DMS114 treated with DMSO at 0.1 percent for 48 hours (cell line): ENCODE data around the gene TBC1D12.

ENCODE experiments used
- DNase-seq: peaks from one replicate; lab custom pipeline; 2025; ENCODE audit not compliant: unreplicated experiment; lab: John Stamatoyannopoulos, UW

The TBC1D12 gene

GRCh38 chr10:94405406-94405805, 3.1 kb downstream of the TBC1D12 start:
- DNase-seq: no peak

DNA sequence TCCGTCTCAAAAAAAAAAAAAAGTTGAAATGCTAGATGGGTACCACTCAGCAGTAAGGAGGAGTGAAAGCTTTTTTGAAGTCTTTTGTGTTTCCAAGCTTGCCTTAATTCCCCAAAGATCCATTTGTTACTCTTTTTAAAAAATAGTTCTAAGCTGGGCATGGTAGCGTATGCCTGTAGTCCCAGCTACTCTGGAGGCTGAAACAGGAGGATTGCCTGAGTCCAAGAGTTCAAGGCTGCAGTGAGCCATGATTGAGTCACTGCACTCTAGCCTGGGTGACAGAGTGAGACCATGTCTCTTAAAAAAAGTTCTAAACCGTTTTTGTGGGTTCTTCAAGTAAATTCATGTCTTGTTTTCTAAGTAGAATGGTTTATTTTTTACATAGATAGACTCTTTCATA, 5.3 kb downstream of the TBC1D12 start:
- DNase-seq: no peak

DNA sequence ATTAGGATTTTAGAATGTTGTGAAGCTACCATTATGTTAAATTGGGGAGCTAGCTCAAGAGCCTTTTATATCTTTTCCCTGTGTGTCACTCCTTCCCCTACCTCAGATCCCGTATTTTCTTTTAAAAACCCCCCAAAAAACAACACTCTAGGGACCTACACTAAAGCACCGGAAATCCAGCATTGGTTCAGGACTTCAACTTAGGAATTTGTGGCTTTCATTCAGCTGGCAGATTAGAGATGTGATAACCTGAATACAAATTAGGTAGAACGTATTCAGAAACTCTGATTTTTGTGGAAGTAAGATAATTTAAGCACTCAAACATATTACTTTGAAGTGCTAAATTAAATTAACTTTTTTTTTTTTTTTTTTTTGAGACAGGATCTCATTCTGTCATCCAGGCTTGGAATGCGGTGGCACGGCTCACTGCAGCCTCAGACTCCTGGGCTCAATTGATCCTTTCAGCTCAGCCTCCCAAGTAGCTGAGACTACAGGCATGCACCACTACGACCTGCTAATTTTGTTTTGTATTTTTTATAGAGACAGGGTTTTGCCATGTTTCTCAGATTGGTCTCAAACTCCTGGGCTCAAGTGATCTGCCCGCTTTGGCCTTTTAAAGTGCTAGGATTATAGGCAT, 6.8 kb downstream of the TBC1D12 start:
- no peak for DNase-seq

DNA sequence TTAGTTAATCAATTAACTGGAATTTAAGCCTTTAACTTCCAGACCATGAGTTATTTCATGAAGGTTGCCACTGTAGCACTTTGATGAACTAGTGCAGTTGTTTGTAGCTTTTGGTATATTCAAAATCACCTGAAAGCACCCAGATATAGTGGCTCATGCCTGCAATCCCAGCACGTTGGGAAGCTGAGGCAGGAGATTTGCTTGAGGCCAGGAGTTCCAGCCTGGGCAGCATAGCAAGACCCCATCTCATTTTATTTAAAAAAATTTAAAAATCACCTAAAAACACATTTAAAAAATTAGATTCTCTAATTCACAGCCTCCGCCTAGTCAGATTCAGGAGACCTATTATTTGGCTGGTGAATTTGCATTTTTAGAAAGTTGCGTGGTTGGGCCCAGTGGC, 9.0 kb downstream of the TBC1D12 start:
- DNase-seq: no peak

GRCh38 chr10:94412449-94412848, 10.1 kb downstream of the TBC1D12 start:
- no peak for DNase-seq

DNA sequence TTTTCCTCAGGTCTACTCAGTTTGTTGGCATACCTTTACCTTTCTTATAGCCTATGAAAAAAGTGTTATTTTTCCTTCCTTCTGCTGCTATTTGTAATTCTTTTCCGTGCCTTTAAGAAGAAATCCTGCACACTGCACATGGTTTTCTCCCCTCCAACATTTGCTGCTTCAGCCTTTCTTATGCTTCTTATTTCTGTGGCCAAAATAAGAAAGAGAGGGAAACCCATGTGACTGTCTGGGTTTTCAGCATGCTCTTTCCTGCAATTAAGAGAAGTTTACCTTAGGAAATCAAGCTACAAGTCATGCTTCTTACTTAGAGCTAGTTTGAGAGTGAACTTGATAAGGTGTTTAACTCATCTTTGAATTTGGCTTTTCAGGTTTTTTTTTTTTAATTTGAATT, 11.0 kb downstream of the TBC1D12 start:
- DNase-seq: no peak

GRCh38 chr10:94416896-94417295, 14.6 kb downstream of the TBC1D12 start:
- DNase-seq: no peak

DNA sequence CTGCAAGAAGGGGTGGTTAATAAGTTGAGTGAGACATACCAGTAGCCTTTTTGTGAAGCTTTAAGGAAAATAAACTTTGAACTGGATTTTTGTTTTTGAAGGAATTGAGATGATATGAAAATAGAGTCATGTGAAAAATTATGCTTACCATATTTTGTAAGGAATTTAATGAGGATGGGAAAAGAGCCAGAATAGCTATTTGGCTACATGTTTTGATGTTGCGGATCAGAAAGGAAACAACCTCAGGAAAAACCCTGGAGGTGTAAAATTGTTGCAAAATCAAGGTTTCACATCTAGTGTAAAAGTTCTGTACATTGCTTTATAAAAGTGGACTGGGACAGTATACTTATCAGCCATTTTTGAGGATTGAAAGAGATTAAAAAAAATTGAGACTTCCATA, 15.0 kb downstream of the TBC1D12 start:
- DNase-seq: no peak

DNA sequence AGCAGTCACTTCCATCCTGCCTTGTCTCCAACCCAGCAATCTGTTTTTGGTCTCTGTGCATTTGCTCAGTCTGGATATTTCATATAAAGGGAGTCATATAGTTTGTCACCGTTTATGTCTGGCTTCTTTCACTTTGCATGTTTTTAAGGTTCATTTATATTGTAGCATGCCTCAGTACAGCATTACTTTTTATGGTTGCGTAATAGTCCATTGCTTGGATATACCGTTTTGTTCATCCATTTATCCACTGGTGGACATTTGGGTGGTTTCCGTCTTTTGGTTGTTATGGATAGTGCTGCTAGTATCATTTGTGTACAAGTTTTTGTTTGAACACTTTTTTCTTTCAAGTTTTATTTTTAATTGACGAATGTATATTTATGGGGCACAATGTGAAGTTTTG, 18.2 kb downstream of the TBC1D12 start:
- DNase-seq: no peak

- no peak for DNase-seq
Measured at GRCh38 chr10:94420998-94421528, 18.7 kb downstream of the TBC1D12 start.

GRCh38 chr10:94423627-94424026, 21.3 kb downstream of the TBC1D12 start:
- DNase-seq: no peak

- DNase-seq: no peak
Measured at GRCh38 chr10:94424714-94425337, 22.5 kb downstream of the TBC1D12 start.

DNA sequence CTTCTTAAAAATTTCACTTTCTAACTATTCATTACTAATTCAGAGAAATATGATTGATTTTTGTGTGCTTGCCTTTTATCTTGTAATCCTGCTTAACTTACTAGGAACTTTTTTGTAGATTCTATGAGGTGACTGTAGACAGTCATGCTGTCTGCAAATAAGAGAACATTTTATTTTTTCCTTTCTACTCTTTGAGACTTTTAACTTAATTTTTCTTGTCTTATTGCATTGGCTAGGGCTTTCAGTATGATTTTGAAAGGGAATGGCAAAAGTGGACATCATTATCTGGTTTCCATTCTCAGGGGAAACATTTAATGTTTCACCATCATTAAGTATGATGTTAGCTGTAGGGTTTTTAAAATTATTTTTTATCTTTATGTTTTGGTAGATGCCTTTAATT, 23.6 kb downstream of the TBC1D12 start:
- no peak for DNase-seq

GRCh38 chr10:94427166-94427565, 24.8 kb downstream of the TBC1D12 start:
- no peak for DNase-seq

DNA sequence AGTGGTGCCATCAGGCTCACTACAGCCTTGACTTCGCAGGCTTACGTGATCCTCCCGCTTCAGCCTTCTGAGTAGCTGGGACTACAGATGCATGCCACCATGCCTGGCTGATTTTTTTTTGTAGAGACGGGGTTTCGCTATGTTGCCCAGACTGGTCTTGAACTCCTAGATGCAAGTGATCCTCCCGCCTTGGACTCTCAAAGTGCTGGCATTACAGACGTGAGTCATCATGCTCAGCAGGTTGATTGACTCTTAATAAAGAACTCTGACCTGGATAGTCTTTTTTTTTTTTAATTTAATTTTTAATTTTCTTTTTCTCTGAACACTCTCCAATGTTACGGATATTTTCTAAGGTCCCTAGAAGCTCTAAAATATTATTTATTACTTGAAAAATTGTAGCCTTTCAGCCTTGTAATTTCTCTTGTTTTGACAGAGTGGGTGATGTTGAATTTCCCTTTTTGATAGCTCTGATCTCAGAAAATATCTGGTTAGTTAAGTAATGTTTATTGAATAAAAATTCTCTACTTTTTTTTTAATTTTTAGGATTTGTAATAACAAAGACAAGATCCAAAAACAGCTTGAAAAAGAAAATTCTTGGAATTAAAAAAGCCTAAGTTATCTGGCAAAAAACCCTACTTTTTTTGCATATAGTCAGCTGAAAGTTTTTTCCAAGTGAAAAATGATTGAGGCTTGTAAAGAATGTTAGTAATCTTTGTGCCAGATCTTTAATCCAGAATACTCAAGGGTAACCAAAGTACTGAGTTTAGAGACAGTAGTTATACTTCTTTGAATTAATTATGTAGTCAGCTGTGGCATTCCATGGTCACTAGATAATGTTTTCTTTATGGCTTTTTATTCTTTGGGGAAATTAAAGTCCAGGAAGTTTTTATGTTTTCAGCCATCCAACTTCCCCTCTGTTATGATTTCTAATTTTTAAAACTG, 26.7 kb downstream of the TBC1D12 start:
- DNase-seq: no peak

DNA sequence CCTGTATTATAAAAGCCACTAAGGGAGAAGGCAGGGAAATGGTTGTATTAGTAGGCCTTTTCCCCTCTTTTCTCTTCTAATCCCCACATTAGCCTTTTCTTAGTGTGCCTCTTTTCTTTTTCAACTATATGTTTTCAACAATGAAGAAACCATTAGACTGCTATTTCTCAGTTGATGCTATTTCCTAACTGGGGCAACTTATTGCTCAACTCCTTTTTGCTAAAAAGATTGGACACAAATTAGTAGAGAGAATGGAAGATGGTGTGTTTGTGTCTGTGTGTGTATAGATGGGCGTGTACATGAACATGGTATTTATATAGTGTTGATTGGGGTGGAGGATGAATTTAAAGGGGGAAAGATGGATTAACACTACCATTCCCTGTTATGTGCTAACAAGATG, 28.4 kb downstream of the TBC1D12 start:
- no peak for DNase-seq

DNA sequence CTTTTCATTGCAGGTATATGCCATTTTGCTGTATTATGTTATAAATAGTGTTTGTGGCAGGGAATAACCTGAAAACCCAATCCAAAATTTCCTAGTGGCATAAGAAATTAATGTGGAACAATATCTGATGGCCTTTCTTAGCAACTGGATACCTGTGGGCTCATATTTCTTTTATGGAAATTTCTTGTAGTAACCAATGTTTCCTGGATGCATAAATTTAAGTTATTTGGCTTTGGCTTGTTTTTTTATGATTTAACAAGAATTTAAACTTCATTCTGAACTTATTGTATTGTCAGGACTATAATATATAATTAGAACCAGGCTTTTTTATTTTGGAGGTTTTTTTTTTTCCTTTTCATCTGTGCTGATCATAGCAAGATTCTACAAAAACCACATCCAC, 30.1 kb downstream of the TBC1D12 start:
- no peak for DNase-seq

DNA sequence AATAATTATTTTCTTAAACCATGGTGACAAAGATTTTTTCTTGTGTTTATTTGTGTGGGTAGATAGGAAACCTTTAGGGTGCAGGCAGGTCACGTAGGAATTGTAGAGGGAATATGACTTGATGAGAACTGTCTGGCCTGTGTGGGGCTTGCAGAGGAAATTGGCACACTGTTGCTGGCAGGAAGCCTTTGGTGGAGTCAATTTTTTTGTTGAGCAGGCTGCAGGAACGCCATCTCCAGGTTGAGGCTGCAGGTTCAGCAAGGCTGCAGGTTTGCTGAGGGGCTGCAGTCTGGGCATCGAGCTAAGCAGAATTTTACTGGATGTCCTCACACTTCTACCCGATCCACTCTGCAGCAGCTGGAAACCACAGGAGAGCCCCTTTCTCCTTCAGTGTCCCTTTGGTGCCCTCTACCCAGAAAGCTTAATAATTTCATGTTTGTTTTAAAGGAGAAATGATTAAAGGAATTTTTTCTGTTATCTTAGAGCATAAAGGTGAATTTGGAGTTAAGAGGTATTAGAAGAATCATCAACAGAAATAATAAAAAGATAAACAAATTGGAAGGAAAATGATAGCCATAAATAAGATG, 37.0 kb downstream of the TBC1D12 start:
- no peak for DNase-seq

DNA sequence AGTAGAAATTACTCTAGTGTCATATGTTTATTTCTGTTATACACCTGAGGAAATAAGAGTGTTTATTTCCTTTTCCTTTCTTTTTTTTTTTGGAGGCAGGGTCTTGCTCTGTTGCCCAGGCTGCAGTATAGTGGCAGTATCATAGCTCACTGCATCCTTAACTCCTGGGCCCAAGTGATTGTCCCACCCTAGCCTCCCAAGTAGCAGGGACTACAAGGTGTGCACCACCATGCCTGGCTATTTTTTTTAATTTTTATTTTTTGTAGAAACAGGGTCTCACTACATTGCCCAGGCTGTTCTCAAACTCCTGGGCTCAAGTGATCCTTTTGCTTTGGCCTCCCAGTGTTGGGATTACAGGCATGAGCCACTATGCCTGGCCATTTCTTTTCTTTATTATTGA, 37.8 kb downstream of the TBC1D12 start:
- DNase-seq: no peak

DNA sequence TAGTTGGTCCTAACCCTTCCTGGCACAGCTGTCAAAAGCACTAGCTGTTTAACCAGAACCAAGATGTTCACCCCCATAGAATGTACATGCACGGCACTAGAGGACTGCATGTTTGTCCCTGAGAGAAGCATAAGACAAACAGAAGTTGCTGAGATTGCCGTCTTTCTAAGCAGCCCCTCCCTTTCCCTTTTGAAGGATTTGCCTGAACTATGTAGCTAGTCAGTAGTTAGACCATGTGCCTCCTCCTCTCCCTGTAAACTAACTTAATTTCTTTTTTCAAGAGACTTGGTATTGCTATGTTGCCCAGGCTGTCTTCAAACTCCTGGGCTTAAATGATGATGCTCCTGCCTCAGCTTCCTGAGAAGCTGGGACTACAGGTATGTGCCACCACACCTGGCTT, 40.7 kb downstream of the TBC1D12 start:
- DNase-seq: no peak

DNA sequence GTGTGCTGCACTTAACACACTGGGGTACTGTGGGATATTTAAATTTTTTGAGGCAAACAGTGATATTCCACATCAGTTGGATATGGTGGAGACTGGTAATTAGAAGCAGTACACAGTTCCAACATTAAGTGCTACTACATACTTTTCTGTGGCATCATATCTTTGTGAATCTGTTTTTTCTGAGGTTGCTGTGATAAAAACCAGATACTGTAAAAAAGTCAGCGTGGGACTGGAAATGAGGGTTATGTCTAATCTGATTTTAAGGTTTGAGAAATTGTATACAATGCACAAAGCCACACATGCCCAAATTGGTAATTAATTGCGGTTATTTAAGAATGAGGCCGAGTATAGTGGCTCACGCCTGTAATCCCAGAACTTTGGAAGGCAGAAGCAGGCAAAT, 41.2 kb downstream of the TBC1D12 start:
- DNase-seq: no peak
